ENCODE data around the gene TMEM255B.
"Not testable (repeated sequence)": the region's sequence is repeated elsewhere in the genome, so short reads cannot be mapped to it uniquely, and the experiment has no call there.

The TMEM255B gene

GRCh38 chr13:113739527-113740285 lies 19.3 kb upstream of the TMEM255B start:
- DNase-seq (ENCODE audit: low read depth in 1 of 2, low spot score in 1 of 2) = no peak
- no peak for TF ChIP-seq JUND (IDR thresholded peaks at IDR 0.05; ENCODE audit: low read depth)
- in situ Hi-C loops (cut with HindIII; ENCODE audit: low pct_unique_long_range_greater_than_20kb, low sequenced_read_pairs) = no loop called here

DNA sequence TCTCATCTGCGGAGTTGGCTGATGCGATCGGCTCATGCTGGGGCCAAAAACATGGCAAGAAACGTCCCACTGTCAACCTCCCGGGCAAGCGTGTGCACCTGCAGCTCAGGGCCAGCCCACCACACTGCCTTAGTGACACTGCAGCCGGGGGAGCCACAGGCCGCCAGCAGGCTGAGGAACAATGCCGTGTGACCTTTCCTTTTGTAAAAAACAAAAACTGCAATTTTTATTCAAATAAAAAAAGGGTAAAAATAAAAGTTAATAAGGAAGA lies 18.8 kb upstream of the TMEM255B start:
- TF ChIP-seq JUND (IDR thresholded peaks at IDR 0.05; ENCODE audit: low read depth) = no peak

DNA sequence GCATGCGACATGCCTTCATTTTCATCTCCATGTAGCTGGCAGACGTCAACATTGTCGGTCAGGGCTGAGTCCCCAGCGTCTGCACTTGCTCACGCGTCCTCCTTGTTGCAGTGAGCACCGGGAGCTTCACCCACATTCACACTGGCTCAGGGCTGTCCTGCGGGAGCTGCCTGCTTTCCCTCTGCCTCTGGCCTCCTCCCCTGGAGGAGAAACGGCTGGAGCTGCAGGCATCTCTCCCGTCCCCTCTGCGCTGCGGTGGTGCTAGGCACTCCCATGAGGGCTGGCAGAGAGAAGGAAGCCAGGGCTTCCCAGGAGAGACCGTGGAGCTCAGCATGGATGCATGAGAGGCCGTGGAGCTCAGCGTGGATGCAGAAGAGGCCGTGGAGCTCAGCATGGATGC lies 18.4 kb upstream of the TMEM255B start:
- no peak for TF ChIP-seq JUND (IDR thresholded peaks at IDR 0.05; ENCODE audit: low read depth)
- DNase-seq (ENCODE audit: low read depth in 1 of 2, low spot score in 1 of 2) = no peak
- in situ Hi-C loops (cut with HindIII; ENCODE audit: low pct_unique_long_range_greater_than_20kb, low sequenced_read_pairs) = no loop called here

More for the DNA sequence above, 18.8 kb upstream of the TMEM255B start:
- in situ Hi-C loops (cut with HindIII; ENCODE audit: low pct_unique_long_range_greater_than_20kb, low sequenced_read_pairs) = no loop called here
- no peak for DNase-seq (ENCODE audit: low read depth in 1 of 2, low spot score in 1 of 2)

DNA sequence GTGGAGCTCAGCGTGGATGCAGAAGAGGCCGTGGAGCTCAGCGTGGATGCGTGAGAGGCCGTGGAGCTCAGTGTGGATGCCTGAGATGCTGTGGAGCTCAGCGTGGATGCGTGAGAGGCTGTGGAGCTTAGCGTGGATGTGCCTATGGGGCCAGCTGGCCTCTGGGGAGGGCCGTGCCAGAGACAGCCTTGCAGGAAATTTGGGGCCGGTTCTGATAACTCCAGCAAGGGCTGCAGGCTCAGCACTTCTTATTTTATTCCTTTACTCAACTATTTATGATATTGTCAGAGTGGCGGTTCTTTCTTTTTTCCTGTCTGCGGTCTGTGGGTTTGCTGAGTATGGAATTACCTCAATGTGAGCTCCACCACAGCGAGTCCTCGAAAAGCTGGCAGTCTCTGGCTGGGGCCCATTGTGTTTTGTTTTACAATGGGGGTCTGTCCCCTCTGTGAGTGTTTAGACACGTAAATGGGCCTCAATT lies 17.8 kb upstream of the TMEM255B start:
- DNase-seq (ENCODE audit: low read depth in 1 of 2, low spot score in 1 of 2) = no peak
- in situ Hi-C loops (cut with HindIII; ENCODE audit: low pct_unique_long_range_greater_than_20kb, low sequenced_read_pairs) = no loop called here
- TF ChIP-seq JUND (IDR thresholded peaks at IDR 0.05; ENCODE audit: low read depth) = no peak

GRCh38 chr13:113742000-113742441 lies 17.0 kb upstream of the TMEM255B start:
- TF ChIP-seq JUND (IDR thresholded peaks at IDR 0.05; ENCODE audit: low read depth) = no peak
- DNase-seq (ENCODE audit: low read depth in 1 of 2, low spot score in 1 of 2) = peak in 1 of 2 experiments; percentile 57
- in situ Hi-C loops (cut with HindIII; ENCODE audit: low pct_unique_long_range_greater_than_20kb, low sequenced_read_pairs) = no loop called here

DNA sequence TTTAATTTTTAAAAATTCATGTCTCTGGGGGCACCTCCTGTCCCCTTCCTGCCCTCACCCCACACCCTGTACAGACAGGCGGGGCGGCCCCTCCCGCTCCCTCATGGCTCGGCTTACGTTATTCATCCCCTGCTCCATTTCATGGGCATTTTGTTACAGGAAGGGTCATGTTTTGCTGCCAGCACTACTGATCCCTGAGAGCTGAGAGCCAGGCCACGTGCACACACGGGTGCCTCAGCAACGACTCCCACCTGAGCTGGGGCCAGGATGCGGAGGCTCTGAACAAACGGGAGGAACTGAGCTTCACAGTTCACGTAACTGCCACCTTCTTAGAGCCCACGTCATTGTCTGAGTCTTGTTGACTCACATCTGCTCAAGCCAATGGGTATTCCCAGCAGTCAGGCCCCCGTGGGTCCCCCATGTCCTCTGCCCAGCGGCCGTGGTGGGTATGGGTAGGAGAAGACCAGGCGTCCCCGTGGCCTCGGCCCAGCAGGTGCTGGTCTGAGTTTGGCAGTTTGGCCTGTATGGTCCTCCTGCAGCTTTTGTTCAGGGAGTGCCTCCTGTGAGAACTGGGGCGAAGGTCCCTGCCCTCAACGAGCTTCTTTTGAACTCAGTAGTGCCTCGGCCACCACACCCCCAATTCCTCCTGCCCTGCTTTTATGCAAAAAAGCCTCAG lies 16.4 kb upstream of the TMEM255B start:
- no peak for DNase-seq (ENCODE audit: low read depth in 1 of 2, low spot score in 1 of 2)
- in situ Hi-C loops (cut with HindIII; ENCODE audit: low pct_unique_long_range_greater_than_20kb, low sequenced_read_pairs) = no loop called here
- TF ChIP-seq JUND (IDR thresholded peaks at IDR 0.05; ENCODE audit: low read depth) = no peak

DNA sequence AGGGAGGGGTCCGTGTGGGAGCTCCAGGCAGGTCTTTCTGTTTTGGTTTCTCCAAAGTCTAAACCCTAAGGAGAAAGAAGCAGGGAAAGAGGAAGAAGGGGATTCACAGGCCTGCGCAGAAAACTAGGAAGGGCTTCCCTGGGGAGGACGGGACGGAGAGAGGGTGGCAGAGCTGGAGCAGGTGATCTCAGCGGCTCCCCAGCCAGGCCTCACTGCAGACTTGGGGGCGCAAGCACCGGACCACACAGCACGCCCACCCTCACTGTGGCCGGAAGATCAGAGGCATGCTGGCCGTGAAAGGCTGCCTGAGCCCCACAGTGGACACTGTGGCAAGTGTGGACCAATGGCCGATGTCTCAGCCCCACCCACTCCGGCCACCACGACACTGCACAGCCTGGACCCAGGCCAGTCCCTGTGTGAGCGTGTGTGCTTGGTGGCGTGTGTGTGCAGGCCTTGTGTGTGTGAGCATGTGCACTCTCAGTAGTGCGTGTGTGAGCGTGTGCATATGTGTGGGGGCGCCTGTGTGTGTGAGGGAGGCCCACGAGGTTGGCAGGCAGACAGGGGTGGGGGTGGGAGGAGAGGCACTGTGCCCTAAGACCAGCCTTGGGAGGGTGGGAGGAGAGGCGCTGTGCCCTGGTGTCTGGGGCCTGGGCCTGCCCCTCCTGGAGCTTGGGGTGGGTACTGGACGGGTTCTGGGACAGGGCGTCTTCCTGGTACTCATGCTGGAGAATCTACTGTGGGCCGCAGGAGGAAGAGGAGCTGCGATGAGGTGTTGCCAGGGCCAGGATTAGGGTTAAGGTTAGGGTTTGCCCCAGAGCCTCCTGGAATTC lies 15.4 kb upstream of the TMEM255B start:
- no peak for DNase-seq (ENCODE audit: low read depth in 1 of 2, low spot score in 1 of 2)
- TF ChIP-seq JUND (IDR thresholded peaks at IDR 0.05; ENCODE audit: low read depth) = no peak
- in situ Hi-C loops (cut with HindIII; ENCODE audit: low pct_unique_long_range_greater_than_20kb, low sequenced_read_pairs) = no loop called here

- in situ Hi-C loops (cut with HindIII; ENCODE audit: low pct_unique_long_range_greater_than_20kb, low sequenced_read_pairs) = no loop called here
- no peak for DNase-seq (ENCODE audit: low read depth in 1 of 2, low spot score in 1 of 2)
- no peak for TF ChIP-seq JUND (IDR thresholded peaks at IDR 0.05; ENCODE audit: low read depth)
These were observed 14.6 kb upstream of the TMEM255B start for GRCh38 chr13:113744197-113745000.

DNA sequence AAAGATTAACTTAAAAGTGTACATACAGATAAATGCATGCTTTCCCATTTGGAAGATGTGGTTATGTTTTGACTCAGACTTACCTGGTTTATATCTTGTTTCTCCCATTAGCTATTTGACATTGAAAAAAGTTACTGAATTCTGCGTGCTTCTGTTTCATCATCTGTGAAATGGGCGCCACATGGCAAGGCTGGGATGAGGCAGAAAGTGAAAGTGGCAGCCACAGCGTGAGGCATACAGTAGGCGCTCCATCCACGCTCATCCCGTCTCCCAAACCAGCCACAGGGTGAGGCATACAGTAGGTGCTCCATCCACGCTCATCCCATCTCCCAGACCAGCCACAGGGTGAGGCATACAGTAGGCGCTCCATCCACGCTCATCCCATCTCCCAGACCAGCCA lies 14.0 kb upstream of the TMEM255B start:
- in situ Hi-C loops (cut with HindIII; ENCODE audit: low pct_unique_long_range_greater_than_20kb, low sequenced_read_pairs) = no loop called here
- no peak for DNase-seq (ENCODE audit: low read depth in 1 of 2, low spot score in 1 of 2)
- no peak for TF ChIP-seq JUND (IDR thresholded peaks at IDR 0.05; ENCODE audit: low read depth)

- in situ Hi-C loops (cut with HindIII; ENCODE audit: low pct_unique_long_range_greater_than_20kb, low sequenced_read_pairs) = not testable (repeated sequence)
These were observed 13.4 kb upstream of the TMEM255B start for GRCh38 chr13:113745500-113746142.

GRCh38 chr13:113746143-113746525 lies 12.9 kb upstream of the TMEM255B start:
- in situ Hi-C loops (cut with HindIII; ENCODE audit: low pct_unique_long_range_greater_than_20kb, low sequenced_read_pairs) = no loop called here
- DNase-seq (ENCODE audit: low read depth in 1 of 2, low spot score in 1 of 2) = no peak
- TF ChIP-seq JUND (IDR thresholded peaks at IDR 0.05; ENCODE audit: low read depth) = no peak

More at GRCh38 chr13:113745500-113746142, 13.4 kb upstream of the TMEM255B start:
- not testable (repeated sequence) for DNase-seq (ENCODE audit: low read depth in 1 of 2, low spot score in 1 of 2)

- in situ Hi-C loops (cut with HindIII; ENCODE audit: low pct_unique_long_range_greater_than_20kb, low sequenced_read_pairs) = no loop called here
These were observed 12.4 kb upstream of the TMEM255B start for GRCh38 chr13:113746671-113747070.

More at GRCh38 chr13:113746671-113747070, 12.4 kb upstream of the TMEM255B start:
- no peak for TF ChIP-seq JUND (IDR thresholded peaks at IDR 0.05; ENCODE audit: low read depth)
- no peak for DNase-seq (ENCODE audit: low read depth in 1 of 2, low spot score in 1 of 2)

Measured in T47D (cell line).